Transverse colon (tissue), 3 donors: ENCODE data around the gene LHB.

Experiments used
- EP300 ChIP-seq: sonication (generic); formaldehyde crosslinking; IDR thresholded peaks from one replicate; pipeline ENCODE4 v1.6.1; 2017; ENCODE audit warnings: antibody characterized with exemption, low read depth
- TF ChIP-seq, protein P1 (sequence below), 5 experiments: fragments of 200-600 bp in 3 of 5; fragments of 450-650 bp in 2 of 5; sonication (generic) in 3 of 5; IDR thresholded peaks; 1 replicate in 2 of 5; 2 replicates in 3 of 5; pipeline ENCODE4 v1.5.1; 2016 to 2017; ENCODE audit warnings: antibody characterized with exemption in 5 of 5, inconsistent platforms in 3 of 5, mild to moderate bottlenecking in 2 of 5, moderate library complexity in 1 of 5

DNA sequence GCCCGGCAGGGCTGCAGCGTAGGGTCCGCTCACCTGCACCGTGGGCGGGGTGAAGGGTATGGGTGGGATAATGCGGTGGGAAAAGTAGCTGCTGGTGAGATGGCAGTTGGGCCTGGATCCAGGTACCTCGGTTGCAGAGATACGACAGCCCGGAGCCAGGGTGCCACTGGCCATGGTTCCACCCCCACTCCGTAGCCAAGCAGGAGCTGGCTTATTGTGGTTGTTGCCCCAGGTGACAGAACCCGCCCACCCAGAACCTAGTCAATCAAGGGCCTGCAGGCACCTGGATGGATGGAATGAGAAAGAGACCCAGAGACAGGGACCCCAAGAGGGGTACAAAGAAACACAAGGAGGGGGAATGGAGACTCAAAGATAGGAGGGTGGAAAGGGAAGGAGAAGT is 3.5 kb upstream of the LHB start:
- TF ChIP-seq, protein P1, sequence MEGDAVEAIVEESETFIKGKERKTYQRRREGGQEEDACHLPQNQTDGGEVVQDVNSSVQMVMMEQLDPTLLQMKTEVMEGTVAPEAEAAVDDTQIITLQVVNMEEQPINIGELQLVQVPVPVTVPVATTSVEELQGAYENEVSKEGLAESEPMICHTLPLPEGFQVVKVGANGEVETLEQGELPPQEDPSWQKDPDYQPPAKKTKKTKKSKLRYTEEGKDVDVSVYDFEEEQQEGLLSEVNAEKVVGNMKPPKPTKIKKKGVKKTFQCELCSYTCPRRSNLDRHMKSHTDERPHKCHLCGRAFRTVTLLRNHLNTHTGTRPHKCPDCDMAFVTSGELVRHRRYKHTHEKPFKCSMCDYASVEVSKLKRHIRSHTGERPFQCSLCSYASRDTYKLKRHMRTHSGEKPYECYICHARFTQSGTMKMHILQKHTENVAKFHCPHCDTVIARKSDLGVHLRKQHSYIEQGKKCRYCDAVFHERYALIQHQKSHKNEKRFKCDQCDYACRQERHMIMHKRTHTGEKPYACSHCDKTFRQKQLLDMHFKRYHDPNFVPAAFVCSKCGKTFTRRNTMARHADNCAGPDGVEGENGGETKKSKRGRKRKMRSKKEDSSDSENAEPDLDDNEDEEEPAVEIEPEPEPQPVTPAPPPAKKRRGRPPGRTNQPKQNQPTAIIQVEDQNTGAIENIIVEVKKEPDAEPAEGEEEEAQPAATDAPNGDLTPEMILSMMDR (IDR thresholded peaks at IDR 0.05) = no peak
- TF ChIP-seq EP300 = no peak
